ENCODE results near the gene PCDHB10.
"Not testable (repeated sequence)": the region's sequence is repeated elsewhere in the genome, so short reads cannot be mapped to it uniquely, and the experiment has no call there.

The PCDHB10 gene

GRCh38 chr5:141182248-141182647, 9.9 kb upstream of the PCDHB10 start, which contains the start of gene PCDHB16:
PCDHB16 (plus strand) TSS chr5:141182387; CDS start chr5:141182560, 173 bp downstream.
- H3K9ac ChIP-seq (ENCODE audit: low read length): no peak within 1 kb of the TSS
- no peaks in the 10 kb centered on the region for H3K27me3 ChIP-seq (ENCODE audit: low read depth, low read length)
- H3K27ac ChIP-seq (ENCODE audit: low read length): no peak within 1 kb of the TSS
- no peak within 1 kb of the TSS for H3K4me3 ChIP-seq (ENCODE audit: low read length)
- no peak within 1 kb of the TSS for H3K4me2 ChIP-seq (ENCODE audit: low read length)
- no peak within 1 kb of the TSS for H2AFZ ChIP-seq (ENCODE audit: low read depth, low read length)
- no peaks in the 10 kb centered on the region for H4K20me1 ChIP-seq (ENCODE audit: insufficient read depth, low read length)
- no peaks in the 10 kb centered on the region for H3K9me3 ChIP-seq (ENCODE audit: insufficient read depth, low read length)
- H3K4me1 ChIP-seq (ENCODE audit: low read length): no peaks in the 10 kb centered on the region
- H3K36me3 ChIP-seq (replicated peaks; ENCODE audit: low read depth, low read length): no peaks in the 10 kb centered on the region
- TF ChIP-seq, protein P1, sequence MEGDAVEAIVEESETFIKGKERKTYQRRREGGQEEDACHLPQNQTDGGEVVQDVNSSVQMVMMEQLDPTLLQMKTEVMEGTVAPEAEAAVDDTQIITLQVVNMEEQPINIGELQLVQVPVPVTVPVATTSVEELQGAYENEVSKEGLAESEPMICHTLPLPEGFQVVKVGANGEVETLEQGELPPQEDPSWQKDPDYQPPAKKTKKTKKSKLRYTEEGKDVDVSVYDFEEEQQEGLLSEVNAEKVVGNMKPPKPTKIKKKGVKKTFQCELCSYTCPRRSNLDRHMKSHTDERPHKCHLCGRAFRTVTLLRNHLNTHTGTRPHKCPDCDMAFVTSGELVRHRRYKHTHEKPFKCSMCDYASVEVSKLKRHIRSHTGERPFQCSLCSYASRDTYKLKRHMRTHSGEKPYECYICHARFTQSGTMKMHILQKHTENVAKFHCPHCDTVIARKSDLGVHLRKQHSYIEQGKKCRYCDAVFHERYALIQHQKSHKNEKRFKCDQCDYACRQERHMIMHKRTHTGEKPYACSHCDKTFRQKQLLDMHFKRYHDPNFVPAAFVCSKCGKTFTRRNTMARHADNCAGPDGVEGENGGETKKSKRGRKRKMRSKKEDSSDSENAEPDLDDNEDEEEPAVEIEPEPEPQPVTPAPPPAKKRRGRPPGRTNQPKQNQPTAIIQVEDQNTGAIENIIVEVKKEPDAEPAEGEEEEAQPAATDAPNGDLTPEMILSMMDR (IDR thresholded peaks at IDR 0.05; ENCODE audit: low read depth, low read length): no peak
- TF ChIP-seq EZH2phosphoT487 (IDR thresholded peaks at IDR 0.05; ENCODE audit: low read depth): no peak
- no peaks in the 10 kb centered on the region for H3K79me2 ChIP-seq (ENCODE audit: low read length)

DNA sequence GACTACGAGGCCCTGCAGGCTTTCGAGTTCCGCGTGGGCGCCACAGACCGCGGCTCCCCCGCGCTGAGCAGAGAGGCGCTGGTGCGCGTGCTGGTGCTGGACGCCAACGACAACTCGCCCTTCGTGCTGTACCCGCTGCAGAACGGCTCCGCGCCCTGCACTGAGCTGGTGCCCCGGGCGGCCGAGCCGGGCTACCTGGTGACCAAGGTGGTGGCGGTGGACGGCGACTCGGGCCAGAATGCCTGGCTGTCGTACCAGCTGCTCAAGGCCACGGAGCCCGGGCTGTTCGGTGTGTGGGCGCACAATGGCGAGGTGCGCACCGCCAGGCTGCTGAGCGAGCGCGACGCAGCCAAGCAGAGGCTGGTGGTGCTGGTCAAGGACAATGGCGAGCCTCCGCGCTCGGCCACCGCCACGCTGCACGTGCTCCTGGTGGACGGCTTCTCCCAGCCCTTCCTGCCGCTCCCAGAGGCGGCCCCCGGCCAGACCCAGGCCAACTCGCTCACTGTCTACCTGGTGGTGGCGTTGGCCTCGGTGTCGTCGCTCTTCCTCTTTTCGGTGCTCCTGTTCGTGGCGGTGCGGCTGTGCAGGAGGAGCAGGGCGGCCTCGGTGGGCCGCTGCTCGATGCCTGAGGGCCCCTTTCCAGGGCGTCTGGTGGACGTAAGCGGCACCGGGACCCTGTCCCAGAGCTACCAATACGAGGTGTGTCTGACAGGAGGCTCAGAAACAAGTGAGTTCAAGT, 7.9 kb upstream of the PCDHB10 start:
- not testable (repeated sequence) for H3K9ac ChIP-seq (ENCODE audit: low read length); H3K79me2 ChIP-seq (ENCODE audit: low read length); H3K27ac ChIP-seq (ENCODE audit: low read length); H3K4me2 ChIP-seq (ENCODE audit: low read length); H3K36me3 ChIP-seq (replicated peaks; ENCODE audit: low read depth, low read length); H2AFZ ChIP-seq (ENCODE audit: low read depth, low read length); H3K27me3 ChIP-seq (ENCODE audit: low read depth, low read length); H3K4me3 ChIP-seq (ENCODE audit: low read length); H3K4me1 ChIP-seq (ENCODE audit: low read length); H4K20me1 ChIP-seq (ENCODE audit: insufficient read depth, low read length); H3K9me3 ChIP-seq (ENCODE audit: insufficient read depth, low read length)

GRCh38 chr5:141186897-141187512, 5.1 kb upstream of the PCDHB10 start, which contains the start of gene PCDHB9:
PCDHB9 (plus strand) TSS chr5:141187161; CDS start chr5:141187319, 158 bp downstream.
- TF ChIP-seq EZH2phosphoT487 (IDR thresholded peaks at IDR 0.05; ENCODE audit: low read depth): no peak
- TF ChIP-seq, protein P1 (IDR thresholded peaks at IDR 0.05; ENCODE audit: low read depth, low read length): peak; percentile 58
- H4K20me1 ChIP-seq (ENCODE audit: insufficient read depth, low read length): no peaks in the 10 kb centered on the region
- H3K4me3 ChIP-seq (ENCODE audit: low read length): peak within 1 kb of the TSS; percentile 52; the same call in 1 of the 2 replicates
- H3K27ac ChIP-seq (ENCODE audit: low read length): no peak within 1 kb of the TSS
- H3K4me2 ChIP-seq (ENCODE audit: low read length): 0 out of 2 replicates have a peak within 1 kb of the TSS, but pooled peaks have one; percentile 27
- H3K4me1 ChIP-seq (ENCODE audit: low read length): no peaks in the 10 kb centered on the region
- H3K27me3 ChIP-seq (ENCODE audit: low read depth, low read length): no peaks in the 10 kb centered on the region
- no peaks in the 10 kb centered on the region for H3K9me3 ChIP-seq (ENCODE audit: insufficient read depth, low read length)
- no peak within 1 kb of the TSS for H3K9ac ChIP-seq (ENCODE audit: low read length)
- H2AFZ ChIP-seq (ENCODE audit: low read depth, low read length): peak within 1 kb of the TSS; percentile 77; the same call in 1 of the 2 replicates
- no peaks in the 10 kb centered on the region for H3K36me3 ChIP-seq (replicated peaks; ENCODE audit: low read depth, low read length)
- no peaks in the 10 kb centered on the region for H3K79me2 ChIP-seq (ENCODE audit: low read length)

- H3K9ac ChIP-seq (ENCODE audit: low read length); H3K4me1 ChIP-seq (ENCODE audit: low read length); H3K27me3 ChIP-seq (ENCODE audit: low read depth, low read length); H3K27ac ChIP-seq (ENCODE audit: low read length); H3K79me2 ChIP-seq (ENCODE audit: low read length); H3K9me3 ChIP-seq (ENCODE audit: insufficient read depth, low read length); H3K4me3 ChIP-seq (ENCODE audit: low read length); H4K20me1 ChIP-seq (ENCODE audit: insufficient read depth, low read length); H2AFZ ChIP-seq (ENCODE audit: low read depth, low read length); H3K36me3 ChIP-seq (replicated peaks; ENCODE audit: low read depth, low read length); H3K4me2 ChIP-seq (ENCODE audit: low read length): not testable (repeated sequence)
Measured at GRCh38 chr5:141188682-141189081, 3.5 kb upstream of the PCDHB10 start.

DNA sequence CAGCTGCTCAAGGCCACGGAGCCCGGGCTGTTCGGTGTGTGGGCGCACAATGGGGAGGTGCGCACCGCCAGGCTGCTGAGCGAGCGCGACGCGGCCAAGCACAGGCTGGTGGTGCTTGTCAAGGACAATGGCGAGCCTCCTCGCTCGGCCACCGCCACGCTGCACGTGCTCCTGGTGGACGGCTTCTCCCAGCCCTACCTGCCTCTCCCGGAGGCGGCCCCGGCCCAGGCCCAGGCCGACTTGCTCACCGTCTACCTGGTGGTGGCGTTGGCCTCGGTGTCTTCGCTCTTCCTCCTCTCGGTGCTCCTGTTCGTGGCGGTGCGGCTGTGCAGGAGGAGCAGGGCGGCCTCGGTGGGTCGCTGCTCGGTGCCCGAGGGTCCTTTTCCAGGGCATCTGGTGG, 3.0 kb upstream of the PCDHB10 start:
- not testable (repeated sequence) for H3K27ac ChIP-seq (ENCODE audit: low read length); H3K4me2 ChIP-seq (ENCODE audit: low read length); H2AFZ ChIP-seq (ENCODE audit: low read depth, low read length); H3K9me3 ChIP-seq (ENCODE audit: insufficient read depth, low read length); H3K27me3 ChIP-seq (ENCODE audit: low read depth, low read length); H3K36me3 ChIP-seq (replicated peaks; ENCODE audit: low read depth, low read length); H3K4me1 ChIP-seq (ENCODE audit: low read length); H3K9ac ChIP-seq (ENCODE audit: low read length); H4K20me1 ChIP-seq (ENCODE audit: insufficient read depth, low read length); H3K79me2 ChIP-seq (ENCODE audit: low read length); H3K4me3 ChIP-seq (ENCODE audit: low read length)

GRCh38 chr5:141194332-141194731, 2.2 kb downstream of the PCDHB10 start:
- not testable (repeated sequence) for H3K79me2 ChIP-seq (ENCODE audit: low read length); H2AFZ ChIP-seq (ENCODE audit: low read depth, low read length)

More at GRCh38 chr5:141194332-141194731, 2.2 kb downstream of the PCDHB10 start:
- not testable (repeated sequence) for H3K9me3 ChIP-seq (ENCODE audit: insufficient read depth, low read length); H3K27ac ChIP-seq (ENCODE audit: low read length); H4K20me1 ChIP-seq (ENCODE audit: insufficient read depth, low read length); H3K4me3 ChIP-seq (ENCODE audit: low read length); H3K4me2 ChIP-seq (ENCODE audit: low read length); H3K9ac ChIP-seq (ENCODE audit: low read length); H3K36me3 ChIP-seq (replicated peaks; ENCODE audit: low read depth, low read length); H3K4me1 ChIP-seq (ENCODE audit: low read length); H3K27me3 ChIP-seq (ENCODE audit: low read depth, low read length)

Measured in OCI-LY3 (cell line).